Right lobe of liver (tissue), 6 donors: ENCODE measurements around the gene LILRA5. TPM values are rescaled to one million over a fixed set of nuclear protein-coding genes. Genes with fewer than 3 reads are reported as not detected.
A peak's percentile ranks its signal among the peaks of the same experiment; 100 is the strongest.

ENCODE experiments used
- ATAC-seq, 4 donors: fragments of 200-7000 bp; cut with Tn5 transposase; one replicate each; pipeline ENCODE4 v1.9.1; 2020; ENCODE audit warnings: mild to moderate bottlenecking in 4 of 4, moderate library complexity in 4 of 4
- DNase-seq, 3 donors: peaks; one replicate each; pipeline ENCODE4 v3.0.0-alpha.2; 2020
- H3K27ac ChIP-seq, 3 donors: fragments of 200-600 bp; one replicate each; pipeline ENCODE4 v1.8.0; 2022
- H3K27me3 ChIP-seq, 2 donors: fragments of 200-600 bp; one replicate each; pipeline ENCODE4 v1.8.0; 2022
- H3K36me3 ChIP-seq, 4 donors: fragments of 200-600 bp; sonication (generic) in 1 of 4; one replicate each; pipeline versions ENCODE4 v1.5.1 to v1.8.0; 2017 to 2022; ENCODE audit warnings: control low read depth in 1 of 4
- H3K4me1 ChIP-seq, 4 donors: fragments of 200-600 bp; sonication (generic) in 1 of 4; one replicate each; pipeline versions ENCODE4 v1.5.1 to v1.8.0; 2017 to 2022; ENCODE audit warnings: control low read depth in 1 of 4
- H3K4me3 ChIP-seq, 3 donors: fragments of 200-600 bp; one replicate each; pipeline ENCODE4 v1.8.0; 2022
- H3K9me3 ChIP-seq, 4 donors: fragments of 200-600 bp; sonication (generic) in 1 of 4; one replicate each; pipeline versions ENCODE4 v1.5.1 to v1.8.0; 2017 to 2022; ENCODE audit warnings: control low read depth in 1 of 4
- CTCF ChIP-seq, 4 donors: fragments of 200-600 bp in 3 of 4; fragments of 450-650 bp in 1 of 4; IDR thresholded peaks; one replicate each; pipeline versions ENCODE4 v1.5.1 to v1.8.0; 2016 to 2022; ENCODE audit warnings: antibody characterized with exemption in 4 of 4, mild to moderate bottlenecking in 2 of 4
- POLR2A ChIP-seq: fragments of 450-650 bp; IDR thresholded peaks from one replicate; pipeline ENCODE4 v1.6.1; 2017; ENCODE audit warnings: antibody characterized with exemption, mild to moderate bottlenecking
- WGBS: methylation state at CpG from one replicate; pipeline ENCODE4 v1.1.6; 2018; ENCODE audit warnings: low coverage, low lambda C conversion rate; ENCODE audit not compliant: insufficient coverage; ENCODE audit errors: missing lambda C conversion rate; 5-methylcytosine and 5-hydroxymethylcytosine counted together
- intact Hi-C, 2 donors: fragments of 100-400 bp; cut with DNase I; formaldehyde crosslinking; loops; one replicate each; pipeline versions ENCODE4 v1.11.2 to v1.14.1; 2022
- total RNA-seq, 6 experiments: library from RNA; depleted of rRNA in 2 of 6; stranded (reverse); fragments of >200 nt in 2 of 6; fragmentation: NEBNext Ultra II Directional in 3 of 6; extraction: Animal tissue kit (Norgen Biotek cat#: 25700) in 3 of 6; gene quantifications; one replicate each; pipeline versions ENCODE4 v1.1.0 to v1.2.4, GENCODE V29; 2016 to 2023
- donor health status: DM: no; HTN: yes; CAD: no.
- donor health status: DM: no; HTN: no; CAD: no.
- donor health status: DM: no; HTN: no; CAD: no.
- donor health status: DM: no; HTN: yes; CAD: no.
- donor health status: DM: no; HTN: yes; CAD: no.

LILRA5 gene
- total RNA-seq, 6 experiments from 2014 or later = 0.98 to 4.3 (median 1.9) TPM

- Histone ChIP-seq H3K4me1 (no peaks in the 10 kb centered on the region), H3K27me3 (no peaks in the 10 kb centered on the region), H3K9me3 (no peaks in the 10 kb centered on the region), H3K4me3 (no peak overlapping the region), H3K27ac (no peak overlapping the region), H3K36me3 (no peaks in the 10 kb centered on the region)
- intact Hi-C loops = no loop called here
- ATAC-seq (no peak), DNase-seq (no peak)
- TF ChIP-seq POLR2A (no peak), CTCF (IDR thresholded peaks at IDR 0.05) (no peak)
- 65% methylated on average over 9 of the region's 12 CpGs for WGBS
These were observed 43.6 kb upstream of the LILRA5 start for GRCh38 chr19:54356444-54357056.

GRCh38 chr19:54355675-54356074 lies 42.7 kb upstream of the LILRA5 start:
- WGBS = no CpG with 5 or more reads among the region's 14 CpGs
- intact Hi-C loops = no loop called here
- DNase-seq (no peak), ATAC-seq (no peak)
- TF ChIP-seq CTCF (IDR thresholded peaks at IDR 0.05) (no peak), POLR2A (no peak)
- no peaks in the 10 kb centered on the region for H3K4me1 ChIP-seq
- no peak overlapping the region for H3K4me3 ChIP-seq
- H3K36me3 ChIP-seq = no peaks in the 10 kb centered on the region
- H3K27ac ChIP-seq = no peak overlapping the region
- no peaks in the 10 kb centered on the region for H3K9me3 ChIP-seq
- H3K27me3 ChIP-seq = no peaks in the 10 kb centered on the region

- Histone ChIP-seq H3K36me3 (no peaks in the 10 kb centered on the region), H3K27me3 (no peaks in the 10 kb centered on the region), H3K4me1 (no peaks in the 10 kb centered on the region), H3K27ac (no peak overlapping the region), H3K9me3 (no peaks in the 10 kb centered on the region), H3K4me3 (no peak overlapping the region)
- ATAC-seq (no peak), DNase-seq (no peak)
- 0% methylated on average over 1 of the region's 3 CpGs for WGBS
- intact Hi-C loops = no loop called here
- TF ChIP-seq POLR2A (no peak), CTCF (IDR thresholded peaks at IDR 0.05) (no peak)
These were observed 41.8 kb upstream of the LILRA5 start for GRCh38 chr19:54354761-54355160.

- ATAC-seq = no peak
- DNase-seq = no peak
- no peak for TF ChIP-seq POLR2A
- TF ChIP-seq CTCF (IDR thresholded peaks at IDR 0.05) = no peak
- H3K4me3 ChIP-seq = no peak overlapping the region
- no peak overlapping the region for H3K27ac ChIP-seq
- H3K36me3 ChIP-seq = no peaks in the 10 kb centered on the region
- no peaks in the 10 kb centered on the region for H3K4me1 ChIP-seq
- 47% methylated on average over 3 of the region's 3 CpGs for WGBS
- no peaks in the 10 kb centered on the region for H3K9me3 ChIP-seq
- no peaks in the 10 kb centered on the region for H3K27me3 ChIP-seq
- intact Hi-C loops = no loop called here
These were observed 39.6 kb upstream of the LILRA5 start for GRCh38 chr19:54352546-54352945.

- intact Hi-C loops = no loop called here
- H3K4me3 ChIP-seq = no peak overlapping the region
- DNase-seq = no peak
- 30% methylated on average over 3 of the region's 7 CpGs for WGBS
- TF ChIP-seq POLR2A (no peak), CTCF (IDR thresholded peaks at IDR 0.05) (no peak)
- no peaks in the 10 kb centered on the region for H3K4me1 ChIP-seq
- no peak overlapping the region for H3K27ac ChIP-seq
- ATAC-seq = peak in 1 of 4 donors; percentile 33
- H3K27me3 ChIP-seq = no peaks in the 10 kb centered on the region
- H3K9me3 ChIP-seq = no peaks in the 10 kb centered on the region
- H3K36me3 ChIP-seq = no peaks in the 10 kb centered on the region
These were observed 39.1 kb upstream of the LILRA5 start for GRCh38 chr19:54352041-54352440.
